GM19372 (cell line): ENCODE data around the gene ADCY2.

Experiments
- ATAC-seq: cut with Tn5 transposase; IDR thresholded peaks from one replicate; pipeline ENCODE4 v1.9.1; 2021; ENCODE audit warnings: mild to moderate bottlenecking, low read depth, moderate library complexity; ENCODE audit not compliant: unreplicated experiment

Gene ADCY2

GRCh38 chr5:7851617-7852289, 455.8 kb downstream of the ADCY2 start:
- ATAC-seq = no peak

- ATAC-seq = no peak
These were observed 456.6 kb downstream of the ADCY2 start for GRCh38 chr5:7852542-7852941.

- ATAC-seq = no peak
These were observed 457.1 kb downstream of the ADCY2 start for GRCh38 chr5:7852988-7853387.

- ATAC-seq = no peak
These were observed 459.7 kb downstream of the ADCY2 start for GRCh38 chr5:7855611-7856010.

GRCh38 chr5:7856855-7857254, 460.9 kb downstream of the ADCY2 start:
- ATAC-seq = no peak

GRCh38 chr5:7857361-7857760, 461.4 kb downstream of the ADCY2 start:
- no peak for ATAC-seq

- no peak for ATAC-seq
These were observed 462.1 kb downstream of the ADCY2 start for GRCh38 chr5:7857926-7858632.

- ATAC-seq = no peak
These were observed 470.3 kb downstream of the ADCY2 start for GRCh38 chr5:7866196-7866595.

GRCh38 chr5:7867260-7867659, 471.3 kb downstream of the ADCY2 start:
- no peak for ATAC-seq

- peak; percentile 0 for ATAC-seq
These were observed 472.5 kb downstream of the ADCY2 start for GRCh38 chr5:7868427-7868772.

GRCh38 chr5:7868773-7869473, 473.0 kb downstream of the ADCY2 start, which contains the start of the genes FASTKD3 and MTRR:
TSS of gene FASTKD3 (minus strand) at chr5:7869031. CDS start at chr5:7868083, 948 bp downstream.
TSS of gene MTRR (plus strand) at chr5:7869148. CDS start at chr5:7870795, 1,647 bp downstream.
- ATAC-seq = peak; percentile 98

- peak; percentile 32 for ATAC-seq
These were observed 473.7 kb downstream of the ADCY2 start for GRCh38 chr5:7869474-7870136.

- no peak for ATAC-seq
These were observed 475.7 kb downstream of the ADCY2 start for GRCh38 chr5:7871653-7872052.

GRCh38 chr5:7872517-7873130, 476.7 kb downstream of the ADCY2 start:
- ATAC-seq = no peak

- no peak for ATAC-seq
These were observed 477.3 kb downstream of the ADCY2 start for GRCh38 chr5:7873216-7873615.

- no peak for ATAC-seq
These were observed 478.7 kb downstream of the ADCY2 start for GRCh38 chr5:7874639-7875038.

GRCh38 chr5:7875151-7875550, 479.2 kb downstream of the ADCY2 start:
- ATAC-seq = no peak

GRCh38 chr5:7876867-7877266, 480.9 kb downstream of the ADCY2 start:
- peak; percentile 33 for ATAC-seq

GRCh38 chr5:7877851-7878250, 481.9 kb downstream of the ADCY2 start:
- no peak for ATAC-seq

GRCh38 chr5:7878381-7878873, 482.5 kb downstream of the ADCY2 start:
- peak; percentile 96 for ATAC-seq
